NCI-H2107 (cell line): ENCODE results near the gene PRKCA.
"Not testable (repeated sequence)": the region's sequence is repeated elsewhere in the genome, so short reads cannot be mapped to it uniquely, and the experiment has no call there.

ENCODE experiments used
- DNase-seq: peaks from one replicate; lab custom pipeline; 2025; lab: John Stamatoyannopoulos, UW

Gene PRKCA

DNA sequence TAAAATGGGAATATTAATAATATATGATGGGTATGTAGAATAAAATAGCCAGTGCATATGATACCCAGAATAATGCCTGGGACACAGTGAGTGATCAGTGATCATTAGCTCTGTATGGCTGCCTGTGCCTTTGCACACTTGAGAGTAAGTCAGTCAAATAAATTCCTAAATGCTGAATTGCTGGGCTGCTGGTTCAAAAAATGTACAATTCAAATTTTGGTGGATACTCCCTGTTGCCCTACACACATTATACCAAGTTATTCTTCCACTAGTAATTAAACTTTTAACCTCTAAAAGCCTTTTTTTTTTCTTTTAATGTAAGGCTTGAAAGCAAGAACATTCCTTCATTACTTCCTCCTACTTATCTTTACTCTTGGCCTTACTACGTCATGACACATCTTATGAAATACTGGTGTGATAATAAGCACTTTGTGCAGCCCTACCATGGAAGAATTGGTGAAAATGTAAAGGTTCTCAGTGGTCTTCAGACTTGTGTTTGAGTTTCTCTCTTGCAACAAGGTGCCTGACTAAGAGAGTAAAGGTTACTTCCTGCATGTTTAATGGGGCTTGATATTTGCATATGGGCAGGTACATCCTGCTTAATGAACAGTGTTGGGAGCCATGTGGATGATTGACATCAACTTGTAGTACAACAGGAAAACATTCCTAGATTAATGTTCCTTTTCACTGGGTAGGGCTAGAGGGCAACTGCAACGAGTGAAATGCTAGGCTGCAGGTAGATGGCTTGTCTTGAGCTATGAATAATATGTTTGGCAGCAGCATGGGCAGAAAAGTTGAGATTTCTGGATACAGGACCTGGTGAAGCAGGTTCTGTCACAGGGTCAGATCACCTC is 84.3 kb downstream of the PRKCA start:
- DNase-seq, result no peak

DNA sequence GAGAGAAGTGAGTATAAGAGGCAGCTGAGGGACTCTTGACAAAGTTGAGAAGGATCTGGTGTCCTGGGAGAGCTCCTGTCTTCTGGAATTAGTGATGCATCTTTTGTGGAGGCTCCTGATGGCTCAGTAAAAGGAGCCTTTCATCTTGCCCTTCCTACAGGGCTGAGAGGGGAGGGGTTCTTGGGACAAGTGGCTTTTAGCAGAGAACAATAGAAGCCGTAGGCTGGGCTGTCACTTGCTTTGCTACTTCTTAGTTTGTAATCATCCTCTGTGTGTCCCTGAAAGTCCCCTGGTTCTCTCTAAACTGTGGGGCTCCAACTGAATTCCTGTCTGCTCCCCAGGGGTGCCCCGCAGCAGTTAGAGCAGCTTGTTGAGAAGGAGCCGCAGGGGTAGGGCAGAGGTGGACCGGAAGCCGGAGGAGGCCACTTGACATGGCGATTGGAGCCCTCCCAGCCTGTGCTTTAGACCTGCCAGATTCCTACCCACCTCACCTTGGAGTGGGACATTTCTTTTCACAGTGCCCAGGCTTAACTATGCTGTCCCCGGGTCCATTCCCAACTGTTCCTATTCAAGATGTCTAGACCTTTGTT is 85.1 kb downstream of the PRKCA start:
- no peak for DNase-seq

- no peak for DNase-seq
Observed at GRCh38 chr17:66392783-66393437, 90.5 kb downstream of the PRKCA start.

DNA sequence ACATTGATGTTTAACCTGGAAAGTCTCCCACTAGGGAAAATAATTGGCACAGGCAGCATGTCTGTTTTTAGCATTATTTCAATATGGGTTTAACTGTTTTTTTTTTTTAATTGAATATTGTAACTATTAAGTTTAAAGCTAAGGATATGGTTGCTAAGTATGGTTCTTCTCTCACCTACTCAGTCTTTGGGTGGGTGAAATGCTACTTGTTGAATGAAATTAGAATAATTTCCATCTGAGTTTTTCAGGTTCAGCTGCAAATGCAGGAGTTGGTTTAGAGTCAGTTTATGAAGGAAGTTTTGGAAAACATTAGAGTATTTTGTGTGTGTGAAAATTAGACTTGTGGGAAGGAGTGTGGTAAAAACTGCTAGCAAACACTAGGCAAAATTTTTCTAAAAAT is 93.5 kb downstream of the PRKCA start:
- no peak for DNase-seq

- no peak for DNase-seq
Observed at GRCh38 chr17:66397486-66397885, 95.1 kb downstream of the PRKCA start.

DNA sequence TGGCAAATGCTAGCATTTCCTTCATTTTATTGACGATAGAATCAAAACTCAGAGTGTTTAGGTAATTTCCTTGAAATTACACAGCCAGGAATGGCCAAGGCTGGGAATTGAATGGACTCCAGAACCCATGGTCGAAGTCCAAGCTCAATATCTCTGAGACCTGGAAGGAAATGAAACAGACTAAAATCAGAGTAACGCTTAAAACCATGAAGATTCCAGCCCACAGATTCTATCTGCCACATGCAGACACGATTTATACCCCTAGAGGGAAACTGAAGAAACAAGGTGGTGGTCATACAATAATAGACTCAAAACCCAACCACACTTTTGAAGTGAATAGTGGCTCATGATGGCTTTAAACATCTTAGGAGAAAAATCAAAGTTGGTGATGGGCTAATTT is 95.6 kb downstream of the PRKCA start:
- DNase-seq, result no peak

- DNase-seq, result no peak
Observed at GRCh38 chr17:66398617-66399016, 96.2 kb downstream of the PRKCA start.

GRCh38 chr17:66399441-66399840 is 97.0 kb downstream of the PRKCA start:
- no peak for DNase-seq

GRCh38 chr17:66400041-66400688 is 97.8 kb downstream of the PRKCA start:
- DNase-seq, result not testable (repeated sequence)

- no peak for DNase-seq
Observed at GRCh38 chr17:66400698-66401097, 98.3 kb downstream of the PRKCA start.

DNA sequence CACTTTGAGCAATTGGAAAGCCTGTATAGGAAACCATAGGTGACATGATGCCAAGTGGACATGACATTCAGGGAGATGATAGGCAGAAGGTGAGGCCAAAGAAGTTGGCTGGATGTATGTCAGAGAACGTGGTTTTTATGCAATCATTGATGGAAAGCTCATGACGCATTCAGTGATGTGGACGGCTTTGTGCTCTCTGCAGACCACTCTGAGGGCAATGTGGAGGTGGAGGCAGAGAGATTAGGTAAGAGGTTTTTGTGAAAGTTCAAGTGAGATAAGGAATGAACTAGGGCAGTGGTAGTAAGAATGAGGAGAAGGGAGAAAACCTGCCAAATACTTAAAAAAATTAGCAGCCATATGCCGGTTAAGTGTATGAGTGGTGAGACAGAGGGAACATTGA is 99.0 kb downstream of the PRKCA start:
- DNase-seq, result no peak

GRCh38 chr17:66403846-66404556 is 101.6 kb downstream of the PRKCA start:
- no peak for DNase-seq

- no peak for DNase-seq
Observed at GRCh38 chr17:66405836-66406677, 103.6 kb downstream of the PRKCA start.

DNA sequence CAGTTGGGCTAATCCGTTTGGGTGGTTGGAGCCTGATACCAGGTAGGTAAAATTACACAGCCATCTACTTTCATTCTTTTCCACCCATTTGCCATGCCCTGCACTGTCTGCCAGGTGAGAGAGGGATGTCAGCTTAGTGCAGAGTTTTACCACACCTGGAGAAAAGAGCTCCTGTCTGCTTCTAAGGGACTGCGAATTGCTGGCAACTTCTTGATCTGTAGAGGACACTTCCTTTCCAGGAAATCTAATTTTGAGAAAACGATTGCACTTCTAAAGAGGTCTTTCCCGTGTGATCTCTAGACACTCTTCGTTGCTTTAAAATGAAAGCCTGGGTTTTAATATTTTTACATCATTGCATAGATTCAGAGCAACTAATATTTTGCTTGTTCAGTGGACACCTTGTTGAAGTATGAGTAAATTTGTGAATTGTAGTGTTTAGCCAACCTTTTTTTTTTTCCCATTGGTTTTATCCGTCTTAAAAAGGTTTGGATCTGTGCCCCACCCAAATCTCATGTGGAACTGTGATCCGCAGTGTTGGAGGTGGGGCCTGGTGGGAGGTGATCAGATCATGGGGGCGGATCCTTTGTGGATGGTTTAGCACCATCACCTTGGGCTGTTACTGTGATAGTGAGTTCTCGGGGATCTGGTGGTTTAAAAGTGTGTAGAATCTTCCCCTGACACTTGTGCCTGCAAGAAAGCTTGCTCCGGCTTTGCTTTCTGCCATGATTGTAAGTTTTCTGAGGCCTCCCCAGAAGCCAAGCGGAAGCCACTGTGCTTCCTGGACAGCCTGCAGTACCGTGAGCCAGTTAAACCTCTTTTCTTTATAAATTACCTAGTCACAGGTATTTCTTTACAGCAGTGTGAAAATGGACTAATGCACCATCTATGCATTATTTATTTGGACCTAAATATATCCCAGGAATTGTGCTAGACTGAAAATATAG is 104.6 kb downstream of the PRKCA start:
- DNase-seq, result no peak

- no peak for DNase-seq
Observed at GRCh38 chr17:66407864-66408263, 105.5 kb downstream of the PRKCA start.

GRCh38 chr17:66411520-66411919 is 109.1 kb downstream of the PRKCA start:
- no peak for DNase-seq

DNA sequence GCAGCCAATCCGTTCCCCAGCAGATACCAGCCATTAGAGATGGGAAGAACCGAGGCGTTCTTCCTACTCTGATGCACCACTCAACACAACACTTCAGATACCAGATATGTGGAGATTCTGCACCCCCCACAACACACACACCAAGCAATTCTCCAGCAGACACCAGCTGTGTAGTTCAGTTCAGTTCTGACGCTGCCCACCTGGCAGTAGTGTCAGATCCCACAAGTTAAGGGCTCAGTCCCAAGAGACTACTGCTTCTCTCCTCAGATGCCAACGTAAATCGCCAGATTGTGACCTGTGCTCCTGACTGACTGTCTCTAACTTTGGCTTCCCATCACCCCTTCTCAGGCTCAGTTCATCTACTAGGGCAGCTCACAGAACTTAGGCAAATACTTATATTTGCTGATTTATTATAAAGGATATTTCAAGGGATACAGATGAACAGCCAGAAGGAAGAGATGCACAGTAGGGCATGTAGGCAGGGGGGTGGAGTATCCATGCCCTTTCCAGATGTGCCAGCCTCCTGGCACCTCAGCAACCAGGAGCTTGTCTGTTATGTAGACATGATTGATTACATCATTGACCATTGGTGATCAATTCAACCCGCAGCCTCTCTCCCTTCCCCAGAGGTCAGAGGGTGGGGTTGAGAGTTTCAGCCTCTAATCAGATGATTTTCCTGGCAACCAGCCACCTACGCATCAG is 110.6 kb downstream of the PRKCA start:
- DNase-seq, result no peak

GRCh38 chr17:66413559-66414520 is 111.4 kb downstream of the PRKCA start:
- no peak for DNase-seq
